HG02970 (cell line): ENCODE results near the gene DNM1.

Experiments used
- ATAC-seq: cut with Tn5 transposase; IDR thresholded peaks from one replicate; pipeline ENCODE4 v1.9.1; 2021; ENCODE audit warnings: mild to moderate bottlenecking, moderate library complexity, moderate number of reproducible peaks; ENCODE audit not compliant: unreplicated experiment, low FRiP score

The DNM1 gene

DNA sequence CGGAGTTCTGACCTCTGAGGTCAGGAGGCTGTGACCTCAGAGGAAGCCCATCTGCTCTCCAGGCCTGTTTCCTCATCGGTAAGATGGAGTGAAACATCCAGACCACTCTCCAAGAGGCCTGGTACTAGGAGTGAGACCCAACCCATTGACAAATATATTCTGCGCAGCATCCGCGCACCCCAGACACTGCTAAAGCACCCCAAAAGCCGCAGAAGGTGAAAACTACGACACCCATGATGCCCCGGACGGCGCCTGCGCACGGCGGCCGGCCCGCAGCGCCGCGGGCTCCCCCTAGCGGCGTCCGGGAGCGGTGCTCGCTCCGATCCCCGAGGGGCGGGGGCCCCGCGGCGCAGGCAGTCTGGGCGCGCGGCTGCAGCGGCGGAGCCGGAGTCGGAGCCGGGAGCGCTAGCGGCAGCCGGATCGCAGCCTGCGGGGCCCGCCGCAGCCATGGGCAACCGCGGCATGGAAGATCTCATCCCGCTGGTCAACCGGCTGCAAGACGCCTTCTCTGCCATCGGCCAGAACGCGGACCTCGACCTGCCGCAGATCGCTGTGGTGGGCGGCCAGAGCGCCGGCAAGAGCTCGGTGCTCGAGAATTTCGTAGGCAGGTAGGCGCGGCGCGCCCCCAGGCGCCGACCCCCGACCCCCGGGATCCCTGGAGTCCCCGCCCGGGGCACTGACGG lies at the start of gene DNM1:
Gene DNM1 (plus strand): TSS at position 356 of the 683 bp plus-strand sequence. CDS start 92 bp downstream, at position 448.
- ATAC-seq, result no peak

DNA sequence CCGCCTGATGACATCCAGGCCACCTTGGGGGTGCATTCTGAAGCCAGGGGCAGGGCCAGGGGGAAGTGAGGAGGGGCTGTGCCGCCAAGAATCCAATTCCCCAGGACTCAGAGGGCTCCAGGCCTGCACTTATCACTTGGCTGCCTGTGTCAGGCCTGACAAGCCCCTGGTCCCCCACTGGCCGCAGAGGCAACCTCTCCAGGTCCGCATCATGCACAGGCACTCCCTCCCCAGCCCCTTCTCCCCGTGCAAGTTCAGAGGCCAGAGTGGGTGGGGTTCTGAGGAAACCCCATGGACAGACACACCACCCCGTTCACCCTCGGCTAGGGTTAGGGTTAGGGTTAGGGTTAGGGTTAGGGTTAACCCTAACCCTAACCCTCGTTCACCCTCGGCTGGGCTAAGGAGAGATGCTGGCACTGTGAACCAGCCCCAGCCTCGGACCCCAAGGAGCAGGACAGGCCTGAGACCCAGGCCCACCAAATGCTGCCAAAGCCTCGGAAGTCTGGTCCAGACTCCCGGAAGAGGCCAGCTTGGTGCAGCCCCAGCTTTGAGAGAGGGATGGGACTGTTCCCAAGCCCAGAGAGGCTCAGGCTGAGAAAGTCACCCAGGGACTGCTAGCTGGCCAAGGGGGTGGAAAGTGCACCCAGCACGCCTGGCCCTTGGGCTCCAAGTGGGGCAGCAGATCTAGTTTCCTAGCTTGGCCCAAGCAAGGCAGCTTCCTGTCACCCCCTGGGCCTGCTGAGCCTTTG lies 49.1 kb upstream of the DNM1 start:
- no peak for ATAC-seq

DNA sequence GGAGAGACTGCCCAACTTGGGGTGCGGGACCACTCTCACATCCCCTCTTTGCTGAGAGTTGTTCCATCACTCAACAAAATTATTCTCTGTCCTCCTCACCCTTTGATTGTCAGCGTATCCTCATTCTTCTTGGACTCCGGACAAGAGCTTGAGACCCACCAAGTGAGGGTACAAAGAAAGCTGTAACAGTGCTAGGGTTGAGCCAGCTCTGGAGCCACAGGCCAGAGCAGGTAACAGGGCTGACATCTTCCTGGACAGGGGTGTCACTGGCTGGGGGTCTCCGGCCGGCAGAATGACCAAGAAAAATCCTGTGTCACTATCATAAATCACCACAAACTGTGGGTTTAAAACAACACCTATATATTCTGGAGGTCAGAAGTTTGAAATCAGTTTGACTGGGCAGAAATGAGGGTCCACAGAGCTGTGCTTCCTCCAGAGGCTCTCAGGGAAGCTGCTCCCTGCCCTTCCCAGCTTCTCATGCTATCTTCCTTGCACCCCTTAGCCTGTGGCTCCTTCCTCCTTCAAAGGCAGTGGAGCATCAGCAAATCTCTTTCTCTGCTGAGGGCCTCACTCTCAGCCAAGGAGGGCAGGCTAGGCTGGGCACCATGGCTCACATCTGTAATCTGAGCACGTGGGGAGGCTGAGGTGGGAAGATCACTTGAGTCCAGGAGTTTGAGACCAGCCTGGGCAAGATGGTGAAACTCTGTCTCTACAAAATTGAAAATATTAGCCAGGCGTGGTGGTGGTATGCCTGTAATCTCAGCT lies 47.3 kb upstream of the DNM1 start:
- ATAC-seq, result no peak

DNA sequence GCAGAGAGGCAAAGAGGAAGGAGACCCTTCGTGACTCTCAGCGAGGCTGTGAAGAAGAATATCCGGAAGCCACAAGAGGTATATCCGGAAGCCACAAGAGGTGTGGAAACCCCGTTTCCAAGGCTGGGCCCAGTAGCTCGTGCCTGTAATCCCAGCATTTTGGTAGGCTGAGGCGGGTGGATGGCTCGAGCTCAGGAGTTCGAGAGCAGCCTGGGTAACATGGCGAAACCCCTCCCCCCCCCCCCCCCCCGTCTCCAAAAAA lies 43.7 kb upstream of the DNM1 start:
- ATAC-seq, result no peak

DNA sequence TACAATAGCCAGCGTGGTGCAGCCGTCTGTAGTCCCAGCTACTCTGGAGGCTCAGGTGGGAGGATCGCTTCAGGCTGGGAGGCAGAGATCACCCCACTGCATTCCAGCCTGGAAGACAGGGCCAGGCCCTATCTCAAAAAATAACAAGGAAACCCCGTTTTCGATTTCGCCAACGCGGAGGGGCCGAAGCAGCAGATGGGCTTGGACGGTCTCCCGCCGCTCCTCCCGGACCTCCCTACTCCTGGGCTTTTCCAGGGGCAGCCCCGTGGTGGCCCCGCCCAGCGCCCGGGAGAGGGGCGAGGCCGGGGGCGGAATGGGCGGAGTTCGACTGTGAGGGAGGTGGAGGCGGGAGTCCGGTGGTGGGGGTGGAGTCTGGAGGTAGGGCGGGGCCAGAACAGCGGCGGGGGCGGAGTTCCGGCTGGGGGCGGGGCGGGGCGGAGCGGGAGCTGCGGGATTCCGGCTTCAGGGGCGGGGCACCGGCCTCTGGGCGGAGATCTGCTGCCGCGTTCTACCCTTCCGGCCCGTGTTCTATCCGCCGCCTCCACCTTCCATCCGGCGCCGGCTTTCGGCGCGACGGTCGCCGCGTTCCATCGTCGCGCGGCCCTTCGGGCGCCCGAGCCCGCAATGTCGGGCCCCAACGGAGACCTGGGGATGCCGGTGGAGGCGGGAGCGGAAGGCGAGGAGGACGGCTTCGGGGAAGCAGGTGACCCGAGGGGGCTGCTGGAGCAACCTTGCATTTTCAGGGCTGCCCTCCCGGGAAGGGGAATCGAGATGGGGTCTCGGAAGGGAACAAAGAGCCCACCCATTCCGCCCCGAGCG lies 43.2 kb upstream of the DNM1 start, which contains the start of gene BBLN:
Gene BBLN (plus strand): TSS at position 482 of the 819 bp plus-strand sequence. CDS start 143 bp downstream, at position 625.
- ATAC-seq, result peak; percentile 75

DNA sequence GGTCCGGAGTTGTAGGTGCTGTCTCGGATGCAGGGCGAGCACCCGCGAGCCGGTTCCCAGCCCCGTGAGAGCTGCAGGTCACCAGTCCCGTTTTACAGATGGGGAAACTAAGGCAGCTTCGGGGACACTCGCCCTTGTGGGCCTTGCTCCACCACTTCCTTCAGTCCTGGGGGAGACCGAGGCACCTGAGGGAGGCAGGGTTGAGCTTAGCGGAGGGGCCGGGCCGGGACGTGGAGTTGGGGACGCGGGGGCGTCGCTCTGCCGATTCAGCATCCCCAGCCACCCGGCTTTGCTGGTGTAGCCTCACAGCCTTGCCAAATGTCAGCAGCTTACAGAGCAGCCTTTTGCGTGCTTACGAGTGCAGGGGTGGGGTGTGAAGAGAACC lies 42.6 kb upstream of the DNM1 start:
- ATAC-seq, result no peak

DNA sequence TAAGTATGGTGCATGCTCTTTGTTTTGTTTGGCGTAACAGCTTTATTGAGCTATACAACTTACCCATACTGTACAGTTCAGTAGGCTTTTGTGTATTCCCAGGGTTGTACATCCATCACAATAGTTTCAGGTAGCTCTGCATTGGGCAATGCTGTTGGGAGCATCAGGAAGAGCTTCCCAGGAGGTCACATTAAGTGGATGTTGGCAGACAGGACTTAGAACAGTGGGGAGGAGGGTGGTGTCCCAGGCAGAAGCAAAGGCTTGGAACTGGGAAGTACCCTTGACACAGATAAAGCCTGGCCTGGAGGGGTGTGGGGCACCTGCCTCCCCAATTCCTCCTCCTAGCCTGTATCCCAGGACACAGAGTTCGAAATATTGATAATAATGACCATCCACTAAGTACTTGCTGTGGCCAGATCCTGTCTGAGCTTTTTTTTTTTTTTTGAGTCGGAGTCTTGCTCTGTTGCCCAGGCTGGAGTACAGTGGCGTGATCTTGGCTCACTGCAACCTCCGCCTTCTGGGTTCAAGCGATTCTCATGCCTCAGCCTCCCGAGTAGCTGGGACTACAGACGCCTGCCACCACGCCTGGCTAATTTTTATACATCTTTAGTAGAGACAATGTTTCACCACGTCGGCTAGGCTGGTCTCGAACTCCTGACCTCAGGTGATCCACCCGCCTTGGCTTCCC lies 41.8 kb upstream of the DNM1 start:
- no peak for ATAC-seq

DNA sequence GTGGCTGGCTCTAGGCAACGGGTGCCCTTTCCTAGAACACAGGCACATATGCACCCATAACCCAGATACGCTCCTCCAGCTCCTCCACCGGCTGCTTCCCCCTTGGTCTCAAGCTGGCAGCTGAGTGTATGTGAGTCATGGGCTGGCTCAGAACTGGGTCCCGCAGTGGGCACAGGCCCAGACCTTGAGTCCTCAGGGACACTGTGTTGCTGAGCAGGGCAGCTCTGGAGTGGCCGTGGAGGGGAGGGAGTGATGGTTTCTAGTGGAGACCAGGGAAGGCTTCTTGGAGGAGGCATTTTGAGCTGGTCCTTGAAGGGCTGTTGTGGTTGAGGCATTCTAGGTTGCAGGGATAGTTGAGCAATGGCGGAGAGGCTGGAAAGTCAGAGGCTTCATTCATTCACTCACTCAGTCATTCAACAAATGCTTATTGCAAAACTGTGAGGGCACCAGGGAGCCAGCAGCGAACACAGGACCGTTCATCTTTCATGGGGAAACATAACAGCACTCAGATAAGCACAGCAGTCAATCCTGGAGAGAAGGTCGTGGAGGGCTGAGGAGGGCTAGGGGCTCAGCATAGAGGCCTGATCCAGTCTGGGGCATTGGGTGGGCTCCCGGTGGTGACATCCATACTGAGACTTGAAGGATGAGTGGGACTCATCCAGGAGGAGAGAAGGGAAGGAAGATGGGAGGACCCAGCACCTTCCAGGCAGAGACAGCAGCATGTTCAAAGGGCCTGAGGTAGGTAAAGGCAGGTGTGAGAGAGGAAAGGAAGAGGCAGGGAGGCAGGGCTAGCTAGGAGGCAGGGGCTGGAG lies 40.8 kb upstream of the DNM1 start:
- ATAC-seq, result no peak

DNA sequence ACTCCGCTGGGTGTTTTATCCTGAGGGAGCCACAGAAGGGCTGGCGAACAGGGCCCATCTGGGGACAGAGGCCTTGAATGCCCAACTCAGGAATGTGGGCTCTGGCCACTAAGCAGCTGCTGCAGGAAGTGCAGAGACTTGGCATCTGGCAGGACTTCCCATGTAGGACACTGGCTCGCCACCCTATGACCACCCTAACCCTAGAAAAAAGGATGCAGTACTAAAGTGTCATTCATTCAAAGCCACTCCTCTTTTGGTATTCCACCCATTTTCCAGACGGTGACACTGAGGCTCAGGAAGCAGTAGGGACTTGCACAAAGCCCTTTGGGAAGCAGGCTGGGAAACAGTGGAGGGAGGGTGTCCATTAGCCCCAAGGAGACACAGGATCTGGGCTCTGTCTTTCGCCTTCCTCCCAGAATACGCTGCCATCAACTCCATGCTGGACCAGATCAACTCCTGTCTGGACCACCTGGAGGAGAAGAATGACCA lies 40.1 kb upstream of the DNM1 start:
- ATAC-seq, result no peak

DNA sequence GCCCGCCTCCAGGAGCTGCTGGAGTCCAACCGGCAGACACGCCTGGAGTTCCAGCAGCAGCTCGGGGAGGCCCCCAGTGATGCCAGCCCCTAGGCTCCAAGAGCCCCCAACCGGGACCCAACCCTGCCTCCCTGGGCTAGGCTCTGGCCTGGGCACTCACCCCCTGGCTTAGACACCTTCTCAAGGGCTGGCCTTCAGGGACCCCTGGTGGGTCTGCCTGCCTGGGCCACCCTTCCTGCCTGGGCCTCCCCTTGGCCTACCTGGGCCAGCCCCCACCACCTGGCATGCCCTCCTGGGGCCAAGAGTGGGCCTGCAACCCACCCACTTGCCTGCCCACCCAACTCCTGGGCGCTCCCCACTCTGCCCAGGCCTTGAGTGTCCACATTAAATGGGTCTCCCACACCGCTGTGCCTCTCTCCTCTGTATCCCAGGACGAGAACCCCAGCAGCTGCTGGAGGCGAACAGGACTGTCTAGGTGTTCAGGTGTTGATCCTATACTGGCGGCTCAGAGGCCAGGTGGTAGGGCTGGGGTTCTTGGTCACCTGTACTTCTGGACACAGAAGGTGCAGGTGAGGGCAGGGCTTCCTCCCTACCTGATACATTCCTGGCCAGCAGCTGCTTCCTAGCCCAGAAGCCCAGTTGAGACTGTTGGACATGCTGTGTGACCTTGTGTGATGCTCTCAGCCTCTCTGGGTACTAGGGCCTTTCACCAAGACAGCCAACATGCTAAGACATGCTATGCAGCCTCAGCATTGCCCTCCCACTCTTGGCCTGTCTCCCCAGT lies 39.5 kb upstream of the DNM1 start:
- ATAC-seq, result no peak

DNA sequence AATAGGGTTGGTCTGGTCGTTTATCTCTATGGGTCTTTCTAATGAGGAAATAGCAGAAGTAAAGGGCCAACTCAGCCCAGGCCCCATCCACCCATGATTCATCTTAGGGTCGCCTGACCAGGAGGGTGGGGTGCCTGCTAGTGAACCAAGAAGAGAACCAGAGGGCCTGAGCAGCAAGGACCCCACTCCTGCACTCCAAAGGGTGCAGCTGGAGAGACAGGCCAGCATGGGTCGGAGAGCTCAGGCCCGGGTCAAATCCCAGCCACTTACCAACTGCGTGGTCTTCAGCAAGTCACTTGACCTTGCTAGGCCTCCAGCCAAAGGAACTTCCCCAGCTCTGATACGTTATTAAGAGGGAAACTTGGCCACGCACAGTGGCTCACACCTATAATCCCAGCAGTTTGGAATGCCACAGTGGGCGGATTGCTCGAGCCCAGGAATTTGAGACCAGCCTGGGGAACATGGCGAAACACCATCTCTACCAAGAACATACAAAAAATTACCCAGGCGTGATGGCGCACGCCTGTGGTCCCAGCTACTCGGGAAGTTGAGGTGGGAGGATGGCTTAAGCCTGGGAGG lies 38.8 kb upstream of the DNM1 start:
- ATAC-seq, result no peak

DNA sequence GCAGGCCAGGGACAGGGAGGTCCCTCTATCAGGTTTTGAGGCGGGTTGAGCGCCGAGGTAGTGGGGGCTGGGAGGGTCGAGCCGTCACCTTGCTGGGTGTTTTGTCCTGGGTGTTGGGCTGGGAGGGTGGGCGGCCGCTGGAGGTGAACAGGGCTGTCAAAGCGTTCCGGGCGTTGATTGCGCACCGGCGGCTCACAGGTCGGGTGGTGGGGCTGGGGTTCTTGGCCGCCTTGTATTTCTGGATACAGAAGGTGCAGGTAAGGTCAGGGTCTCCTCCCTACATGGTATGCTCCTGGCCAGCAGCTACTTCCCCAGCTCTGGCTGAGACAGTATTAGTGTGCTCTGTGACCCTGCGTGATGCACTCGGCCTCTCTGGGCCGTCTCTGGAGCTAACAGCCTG lies 37.0 kb upstream of the DNM1 start:
- ATAC-seq, result no peak

DNA sequence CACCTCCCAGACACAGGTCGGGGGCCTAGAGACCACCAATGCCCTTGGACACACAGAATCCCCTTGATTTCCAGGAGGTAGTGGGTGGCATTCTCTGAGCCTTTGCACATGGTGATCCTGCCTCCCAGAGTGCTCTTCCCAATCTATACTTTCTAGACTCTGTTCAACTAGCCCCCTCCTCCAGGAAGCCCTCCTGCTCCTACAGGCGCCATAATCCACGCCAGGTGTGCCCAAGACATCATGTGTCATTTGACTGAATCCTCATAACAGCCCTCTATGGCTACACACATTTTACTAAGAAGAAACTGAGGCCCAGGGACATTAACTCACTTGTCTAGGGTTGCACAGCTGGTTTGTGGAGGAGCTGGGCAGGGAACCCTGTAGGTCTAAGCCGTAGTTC lies 36.0 kb upstream of the DNM1 start:
- ATAC-seq, result no peak

DNA sequence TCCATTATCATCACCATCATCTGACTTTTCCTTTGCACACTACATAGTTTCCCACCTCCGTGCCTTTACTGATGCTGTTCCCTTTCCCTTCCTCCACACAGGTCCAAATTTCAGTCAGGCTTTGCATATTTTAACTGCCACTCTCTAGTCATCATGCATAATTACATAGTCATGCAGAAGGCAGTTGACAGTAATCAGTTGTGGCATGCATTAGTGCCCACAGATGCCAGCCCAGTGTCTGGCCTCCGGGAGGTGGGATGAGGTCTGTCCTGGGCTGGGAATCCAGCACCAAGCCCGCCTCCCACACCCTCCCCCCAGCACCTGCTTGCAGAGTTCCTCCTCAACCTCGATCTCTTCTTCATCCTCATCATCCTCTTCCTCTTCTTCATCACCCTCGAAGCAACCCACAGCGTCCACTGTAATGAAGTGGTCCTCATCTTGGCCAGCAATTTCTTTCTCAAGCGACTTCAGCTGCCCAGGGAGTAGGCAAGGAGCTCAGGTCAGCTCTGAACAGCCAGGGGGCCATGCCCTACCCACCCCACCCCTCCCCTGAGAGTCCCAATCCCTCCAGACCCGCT lies 34.4 kb upstream of the DNM1 start:
- ATAC-seq, result no peak

DNA sequence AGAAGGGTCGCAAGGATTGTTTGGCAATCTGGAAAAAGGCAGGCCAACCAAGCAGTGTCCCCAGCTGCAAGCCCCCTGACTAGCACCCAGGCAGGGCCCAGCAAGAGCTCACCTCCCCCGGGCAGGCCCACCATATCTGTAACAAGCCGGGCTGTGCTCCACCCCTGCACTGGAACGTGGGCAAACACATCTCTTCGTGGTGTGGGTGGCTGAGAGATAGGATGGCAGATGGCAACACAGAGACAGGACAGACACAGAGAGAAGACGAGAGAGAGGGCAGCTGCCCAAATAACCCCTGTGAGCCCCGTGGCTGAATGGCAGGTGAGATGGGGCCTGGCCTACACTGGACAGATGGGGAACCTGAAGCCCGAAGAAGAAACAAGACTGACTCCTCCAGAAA lies 33.7 kb upstream of the DNM1 start:
- no peak for ATAC-seq

DNA sequence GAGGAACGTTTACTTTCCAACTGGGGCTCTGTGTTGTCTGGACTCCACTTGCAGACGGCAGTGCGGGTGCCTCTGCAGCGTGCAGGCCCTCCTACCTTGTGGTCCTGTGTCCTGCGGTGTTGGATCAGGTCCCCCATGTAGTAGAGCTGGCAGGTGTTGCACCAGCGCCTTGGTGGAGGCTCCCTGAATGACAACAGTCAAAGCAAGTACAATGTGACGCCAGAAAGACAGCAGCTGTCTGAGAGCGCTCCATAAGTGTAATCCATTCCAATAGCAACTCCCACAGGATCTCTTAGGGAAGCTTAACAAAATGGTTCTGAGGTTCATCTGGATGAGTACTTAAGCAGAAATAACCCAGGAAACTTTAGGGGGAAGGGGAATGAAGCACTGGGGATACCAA lies 33.3 kb upstream of the DNM1 start:
- ATAC-seq, result no peak

DNA sequence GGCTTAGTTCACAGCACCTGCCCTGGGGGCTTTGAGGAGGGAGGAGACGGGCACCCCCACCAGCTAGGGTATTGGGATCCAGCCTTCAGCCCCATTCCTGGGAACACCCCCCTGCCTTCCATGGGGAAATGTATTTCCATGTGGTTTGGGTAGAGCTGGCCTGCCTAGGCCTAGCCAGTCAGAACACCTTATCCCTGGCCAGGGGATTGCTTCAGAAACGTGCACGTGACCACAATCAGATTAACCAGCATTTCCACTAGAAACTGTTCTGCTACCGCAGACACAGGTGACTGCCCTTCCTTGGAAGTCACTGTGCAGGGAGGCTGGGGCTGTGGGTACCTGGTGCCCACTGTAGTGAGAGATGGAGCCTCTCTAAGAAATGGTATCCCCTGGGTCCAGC lies 29.1 kb upstream of the DNM1 start:
- ATAC-seq, result no peak

DNA sequence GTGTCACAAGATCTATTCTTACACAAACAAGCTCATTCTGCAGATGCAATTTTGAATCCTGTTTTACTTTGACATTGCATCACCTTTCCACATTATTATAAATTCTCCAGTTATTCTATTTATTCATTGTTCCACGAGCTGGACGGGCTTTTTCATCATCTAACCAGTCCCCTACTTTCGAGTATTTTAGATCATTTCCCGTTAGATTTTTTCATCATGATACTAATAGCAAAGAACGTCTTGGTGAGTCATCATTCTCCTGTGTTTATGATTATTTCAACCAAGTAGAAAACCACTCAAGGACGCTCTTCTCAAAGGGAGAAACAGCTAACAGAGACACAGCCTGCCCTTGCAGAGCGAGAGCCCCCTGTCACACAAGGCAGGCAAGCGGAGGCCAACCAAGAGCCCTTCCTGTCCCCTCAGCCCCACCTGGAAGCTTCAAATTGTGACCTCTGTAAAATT lies 28.0 kb upstream of the DNM1 start:
- ATAC-seq, result no peak
